HT1080 (cell line): ENCODE measurements around the gene FBN3. TPM values are rescaled to one million over a fixed set of nuclear protein-coding genes. Genes with fewer than 3 reads are reported as not detected.

Experiments
- DNase-seq: peaks from one replicate; pipeline ENCODE4 v3.0.0-alpha.2; 2015; ENCODE audit warnings: low read depth
- total RNA-seq: library from RNA; depleted of rRNA; stranded (reverse); fragments of >200 nt; shearing (Covaris generic); gene quantifications from 2 replicates; pipeline ENCODE4 v1.2.3, GENCODE V29; 2014

The FBN3 gene
- total RNA-seq, 1 experiment from 2014 or later, result not detected

DNA sequence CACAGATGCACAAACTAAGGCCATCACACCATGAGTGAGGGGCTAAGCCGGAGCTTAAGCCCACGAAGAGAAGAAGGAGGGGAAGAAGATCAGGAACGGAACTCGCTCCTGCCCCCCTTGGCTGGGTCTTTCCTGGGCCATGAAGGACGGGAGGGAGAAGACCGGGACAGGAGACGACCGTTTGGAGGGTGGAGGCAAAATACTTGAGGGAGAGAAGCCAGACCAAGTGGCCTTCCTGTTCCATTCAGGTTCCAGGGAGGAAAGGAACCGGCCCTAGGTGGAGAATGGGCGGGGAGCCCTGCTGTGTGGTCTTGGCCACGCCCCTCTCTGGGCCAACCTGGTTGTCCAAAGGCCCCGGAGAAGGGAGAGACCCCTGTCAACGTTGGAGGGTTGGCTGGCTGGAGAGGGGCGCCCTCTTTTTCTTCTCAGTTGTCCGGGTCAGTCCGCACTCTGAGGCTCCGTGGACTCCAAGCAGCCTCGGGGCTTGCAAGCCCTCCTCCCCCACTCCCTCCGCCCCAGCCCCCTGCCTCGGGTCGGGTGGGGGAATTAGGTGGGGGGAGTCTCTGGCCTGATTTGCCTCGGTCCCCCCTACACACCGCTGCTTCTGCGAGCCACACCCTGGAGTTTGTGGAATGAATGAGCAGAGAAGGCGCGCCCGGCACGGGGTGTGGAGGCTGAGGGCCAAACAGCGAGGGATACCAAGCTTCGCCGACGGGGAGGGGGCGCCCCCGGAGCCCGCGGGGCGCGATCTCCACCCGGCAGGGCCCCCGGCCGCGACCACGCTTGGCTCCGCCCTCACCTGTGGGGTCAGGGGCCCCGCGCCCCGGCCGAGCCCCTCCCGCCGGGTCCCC lies 757 bp downstream of the FBN3 start:
- no peak for DNase-seq

DNA sequence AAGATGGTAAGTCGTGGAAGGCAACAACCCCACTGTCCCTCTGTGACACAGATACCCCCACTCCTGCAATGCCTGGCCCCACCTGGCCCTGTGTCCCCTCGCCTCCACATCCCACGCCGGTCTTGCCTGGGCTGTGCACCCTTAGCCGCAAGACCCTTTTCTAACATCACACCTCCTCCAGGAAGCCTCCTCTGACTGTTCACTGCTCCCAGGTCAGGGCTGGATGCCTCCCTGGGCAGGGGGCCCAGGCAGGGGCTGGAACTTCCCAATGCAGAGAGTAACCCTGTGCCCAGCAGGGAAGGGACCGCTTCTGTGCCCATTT lies 1.3 kb downstream of the FBN3 start:
- DNase-seq, result no peak

DNA sequence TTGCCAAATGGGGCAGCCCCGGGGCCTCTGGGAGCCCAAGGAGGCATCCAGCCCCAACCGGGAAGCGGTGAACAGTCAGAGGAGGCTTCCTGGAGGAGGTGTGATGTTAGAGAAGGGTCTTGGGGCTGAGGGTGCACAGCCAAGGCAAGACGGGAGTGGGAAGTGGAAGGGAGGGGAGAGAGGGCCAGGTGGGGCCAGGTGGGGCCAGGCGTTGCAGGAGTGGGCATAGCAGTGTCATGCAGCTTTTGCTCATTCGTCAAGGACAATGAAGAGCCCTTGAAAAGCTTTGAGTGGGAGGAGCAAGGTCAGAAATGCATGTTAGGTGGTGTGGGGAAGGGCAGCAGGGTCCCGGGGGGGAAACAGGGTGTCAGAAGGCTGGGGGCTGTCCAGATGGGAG lies 1.8 kb downstream of the FBN3 start:
- DNase-seq, result no peak

DNA sequence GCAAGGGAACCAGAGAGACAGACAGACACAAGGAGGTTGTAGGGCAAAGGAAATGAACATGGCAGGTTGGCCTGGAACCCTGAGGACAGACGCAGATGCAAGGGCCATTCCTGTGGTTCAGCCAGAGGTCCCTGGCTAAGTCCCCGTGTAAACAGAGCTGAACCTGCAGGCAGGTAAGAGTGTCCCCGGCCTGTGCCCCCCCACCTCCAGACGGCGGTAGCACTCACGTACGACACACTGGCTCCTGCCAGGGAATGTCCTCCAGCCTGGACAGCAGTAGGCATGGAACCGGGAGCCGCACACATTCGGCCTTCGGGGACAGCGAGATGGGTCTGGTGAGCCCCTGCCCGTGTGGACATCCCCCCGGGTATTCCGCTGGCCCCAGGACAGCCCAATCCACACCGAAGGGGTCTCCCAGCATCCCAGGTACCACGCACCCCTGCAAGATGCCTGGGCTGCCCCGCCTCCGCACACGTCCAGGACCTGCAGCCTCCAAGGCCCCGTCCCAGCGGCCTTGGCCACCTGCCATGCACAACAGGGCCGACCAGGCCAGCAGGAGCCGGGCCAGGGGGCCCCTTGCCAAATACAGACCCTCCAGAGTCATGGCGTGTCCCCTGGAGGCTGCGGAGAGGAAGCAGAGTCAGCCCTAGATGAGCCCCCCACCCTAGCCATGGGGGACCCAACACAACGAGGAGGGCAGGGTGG lies 2.4 kb downstream of the FBN3 start:
- no peak for DNase-seq

DNA sequence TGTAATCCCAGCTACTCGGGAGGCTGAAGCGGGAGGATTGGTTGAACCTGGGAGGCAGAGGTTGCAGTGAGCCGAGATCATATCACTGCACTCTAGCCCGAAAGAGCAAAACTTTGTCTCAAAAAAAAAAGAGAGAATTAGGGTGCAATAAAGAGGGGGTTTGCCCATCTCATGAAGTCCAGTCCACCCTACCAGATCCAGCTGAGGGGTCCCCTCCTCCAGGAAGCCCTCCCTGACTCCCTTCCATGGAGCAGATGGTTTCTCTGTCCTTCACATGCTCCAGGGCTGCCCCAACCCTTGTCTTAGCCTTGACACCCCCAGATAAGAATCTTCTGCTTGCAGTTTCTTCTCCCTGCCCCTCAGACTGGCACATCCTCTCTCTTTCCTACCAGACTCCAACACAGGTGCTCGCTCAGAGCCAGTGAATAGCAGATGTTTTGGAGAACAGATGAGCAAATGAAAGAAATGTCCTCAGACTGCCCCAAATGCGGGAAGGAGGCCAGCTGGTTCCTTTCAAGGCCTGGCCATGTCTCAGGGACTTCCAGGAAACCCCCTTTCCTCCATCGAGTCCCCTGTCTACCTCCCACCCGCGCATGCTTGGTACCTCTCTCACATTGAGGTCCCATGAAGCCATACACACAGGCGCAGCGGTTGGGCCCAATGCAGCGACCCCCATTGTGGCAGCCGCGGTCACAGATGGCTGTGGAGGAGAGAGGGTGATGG lies 5.0 kb downstream of the FBN3 start:
- DNase-seq, result no peak

DNA sequence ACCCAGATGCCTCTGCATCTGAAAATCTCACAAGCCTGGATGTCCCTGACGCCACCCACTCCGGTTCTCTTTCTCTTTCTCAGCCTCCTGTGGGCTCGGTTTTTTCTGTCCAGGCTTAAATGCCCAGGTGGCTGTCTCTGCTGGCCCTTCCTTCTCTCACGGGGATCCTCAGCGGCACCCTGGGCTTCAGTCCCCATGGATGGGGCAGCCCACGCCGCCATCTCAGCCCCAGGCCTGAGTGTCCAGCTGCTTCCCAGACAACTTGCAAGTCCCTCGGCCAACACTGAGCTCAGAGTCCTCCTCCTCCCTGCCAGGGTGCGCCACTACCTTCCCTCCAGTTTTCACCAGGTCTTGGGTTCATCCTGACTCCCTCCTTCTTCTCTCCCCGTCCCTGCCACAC lies 6.4 kb downstream of the FBN3 start:
- DNase-seq, result no peak

DNA sequence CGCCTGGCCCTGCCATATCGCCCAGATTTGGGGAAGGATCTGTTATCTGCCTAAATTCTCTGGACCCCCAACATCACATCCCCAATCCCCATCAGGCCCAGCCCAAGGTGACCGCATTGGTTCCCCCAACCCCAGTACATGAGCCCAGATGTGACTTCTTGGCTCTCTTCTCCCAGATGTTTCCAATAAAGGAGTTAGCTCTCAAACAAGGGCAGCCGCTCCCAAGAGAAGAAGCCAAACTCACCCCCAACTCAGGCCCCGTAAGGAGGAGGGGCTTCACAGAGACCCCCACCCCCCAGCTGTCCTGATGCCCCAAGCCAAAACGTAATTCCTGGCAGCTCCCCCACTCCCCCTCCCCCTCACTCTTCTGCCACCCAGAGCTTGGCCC lies 6.9 kb downstream of the FBN3 start:
- no peak for DNase-seq

DNA sequence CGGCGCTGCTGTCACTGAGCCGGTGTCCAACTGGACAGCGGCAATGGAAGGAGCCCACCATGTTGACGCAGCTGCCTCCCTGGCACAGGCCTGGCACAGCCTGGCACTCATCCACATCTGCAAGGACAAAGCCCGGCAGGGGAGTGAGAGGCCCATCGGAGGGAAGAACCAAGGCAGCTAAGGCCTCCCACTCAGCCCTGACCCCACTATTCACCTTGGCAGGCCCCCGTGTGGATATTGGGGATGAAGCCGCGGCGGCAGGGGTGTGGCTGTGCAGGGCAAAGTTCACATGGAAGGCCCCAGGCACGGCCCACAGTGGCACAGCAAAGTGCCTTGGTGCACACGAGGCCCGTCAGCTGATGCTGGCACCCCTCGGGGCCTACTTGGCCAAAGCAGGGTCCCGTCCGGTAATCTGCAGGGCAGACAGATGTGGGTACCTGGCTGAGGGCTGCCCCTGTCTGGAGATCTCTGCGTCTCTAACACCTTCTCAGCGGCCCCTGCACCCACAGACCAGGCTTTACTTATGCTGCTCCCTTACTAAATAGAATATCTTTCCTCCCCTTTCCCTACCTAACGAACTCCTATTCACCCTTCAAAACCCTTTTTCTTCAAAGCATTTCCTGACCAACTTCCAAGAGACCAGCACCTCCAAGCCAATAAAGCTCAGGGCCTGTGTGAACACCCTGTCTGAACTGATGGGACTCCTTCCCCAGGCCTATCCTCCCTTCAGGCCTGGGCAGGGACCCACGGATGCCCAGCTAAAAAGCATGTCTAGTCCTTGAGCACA lies 7.5 kb downstream of the FBN3 start:
- DNase-seq, result no peak

DNA sequence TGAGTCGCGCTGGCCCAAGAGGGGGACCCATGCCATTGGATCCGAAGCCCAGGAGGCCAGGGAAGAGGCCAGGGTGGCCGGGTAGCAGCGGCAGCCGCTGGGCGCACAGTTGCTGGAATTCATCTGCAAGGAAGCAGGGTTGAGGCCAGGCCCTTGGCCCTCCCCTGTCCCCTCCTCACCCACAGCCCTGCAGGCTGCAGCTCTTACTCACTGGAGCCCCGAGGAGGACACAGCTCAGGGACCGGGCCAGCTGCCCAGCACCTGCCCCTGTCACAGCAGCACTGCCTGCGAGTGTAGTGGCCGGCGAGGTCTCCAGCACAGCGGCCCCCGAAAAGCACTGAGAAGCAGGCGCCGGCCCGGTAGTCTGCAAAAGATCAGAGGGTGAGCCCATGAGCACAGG lies 11.2 kb downstream of the FBN3 start:
- DNase-seq, result no peak

DNA sequence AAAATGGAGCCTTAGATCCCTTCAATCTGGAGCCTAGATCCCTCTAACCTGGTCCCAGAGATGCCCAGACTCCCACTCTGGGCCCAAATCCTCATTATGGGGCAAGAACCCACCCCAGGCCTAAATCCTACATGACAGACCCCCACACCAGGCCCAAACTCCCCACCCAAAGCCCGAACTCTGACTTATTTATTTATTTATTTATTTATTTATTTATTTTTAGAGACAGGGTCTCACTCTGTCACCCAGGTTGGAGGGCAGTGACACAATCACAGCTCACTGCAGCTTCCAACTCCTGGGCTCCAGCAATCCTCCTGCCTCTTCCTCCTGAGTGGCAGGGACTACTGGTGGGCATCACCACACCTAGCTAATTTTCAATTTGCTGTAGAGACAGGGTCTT lies 12.0 kb downstream of the FBN3 start:
- DNase-seq, result no peak

DNA sequence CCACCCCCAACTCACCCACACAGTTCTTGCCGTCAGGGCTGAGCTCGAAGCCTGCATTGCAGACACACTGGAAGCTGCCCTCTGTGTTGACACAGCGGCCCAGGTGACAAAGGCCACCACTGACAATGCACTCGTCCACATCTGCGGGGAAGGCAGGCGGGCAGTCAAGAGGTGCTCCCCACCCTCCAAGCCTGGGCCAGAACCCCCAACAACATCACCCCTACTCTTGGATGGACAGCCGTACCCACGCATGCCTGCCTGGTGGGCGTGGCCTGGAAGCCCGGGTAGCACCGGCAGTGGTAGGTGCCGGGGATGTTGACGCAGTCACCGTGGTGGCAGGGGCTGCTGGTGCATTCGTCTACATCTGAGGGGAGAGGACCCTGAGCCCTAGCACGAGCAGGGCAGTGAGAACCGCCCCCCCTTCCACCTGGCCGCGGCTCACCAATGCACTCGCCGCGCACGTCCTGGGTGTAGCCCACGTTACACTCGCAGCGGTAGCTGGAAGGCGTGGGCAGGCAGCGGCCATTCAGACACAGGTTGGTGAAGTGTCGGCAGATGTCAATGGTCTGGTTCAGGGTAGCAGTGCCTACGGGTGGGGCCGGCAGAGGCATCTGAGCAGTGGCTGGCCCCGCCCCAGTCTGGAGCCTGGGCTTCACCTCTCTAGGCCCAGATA lies 13.3 kb downstream of the FBN3 start:
- DNase-seq, result no peak

DNA sequence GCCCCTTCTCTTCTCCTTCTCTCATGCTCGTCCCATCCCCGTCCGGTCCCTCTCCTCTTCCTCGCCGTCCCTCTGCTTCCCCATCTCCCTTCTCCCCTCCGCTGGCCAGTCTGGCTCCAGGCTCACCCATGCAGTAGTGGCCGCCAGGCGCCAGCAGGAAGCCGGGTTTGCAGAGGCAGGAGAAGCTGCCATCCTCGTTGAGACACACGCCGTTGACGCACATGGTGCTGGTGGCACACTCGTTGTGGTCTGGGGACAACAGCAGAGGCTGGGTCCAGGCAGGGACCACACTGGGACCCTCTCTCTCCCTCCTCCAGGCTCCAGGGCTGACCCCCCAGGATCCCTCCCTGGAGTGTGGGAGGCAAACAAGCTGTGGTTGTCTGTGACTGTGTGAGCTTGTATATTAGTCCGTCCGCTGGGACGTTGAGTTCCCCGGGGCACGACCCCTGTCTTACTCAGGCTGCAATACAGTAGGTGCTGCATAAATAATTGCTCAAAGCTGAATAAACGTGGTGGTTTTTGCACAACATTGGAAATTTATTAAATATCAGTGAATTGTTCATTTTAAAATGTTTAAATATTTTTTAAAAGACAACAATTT lies 16.4 kb downstream of the FBN3 start:
- no peak for DNase-seq

DNA sequence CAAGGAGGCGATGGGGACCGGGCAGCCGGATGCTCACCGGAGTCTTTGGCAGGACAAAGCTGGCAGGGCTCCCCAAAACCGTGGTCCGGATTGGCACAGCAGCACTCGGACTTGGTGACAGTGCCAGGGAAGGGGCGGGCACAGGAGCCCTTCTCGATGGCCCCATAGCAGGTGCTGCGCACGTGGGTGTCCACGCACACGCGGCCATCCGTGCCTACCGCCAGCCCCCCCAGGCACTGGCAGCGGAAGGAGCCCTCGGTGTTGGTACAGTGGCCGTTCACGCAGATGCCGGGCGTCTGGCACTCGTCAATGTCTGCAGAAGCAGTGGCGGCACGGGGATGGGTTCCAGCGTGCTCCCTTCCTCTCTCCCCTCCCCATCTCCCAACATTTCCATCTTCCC lies 17.9 kb downstream of the FBN3 start:
- DNase-seq, result no peak

DNA sequence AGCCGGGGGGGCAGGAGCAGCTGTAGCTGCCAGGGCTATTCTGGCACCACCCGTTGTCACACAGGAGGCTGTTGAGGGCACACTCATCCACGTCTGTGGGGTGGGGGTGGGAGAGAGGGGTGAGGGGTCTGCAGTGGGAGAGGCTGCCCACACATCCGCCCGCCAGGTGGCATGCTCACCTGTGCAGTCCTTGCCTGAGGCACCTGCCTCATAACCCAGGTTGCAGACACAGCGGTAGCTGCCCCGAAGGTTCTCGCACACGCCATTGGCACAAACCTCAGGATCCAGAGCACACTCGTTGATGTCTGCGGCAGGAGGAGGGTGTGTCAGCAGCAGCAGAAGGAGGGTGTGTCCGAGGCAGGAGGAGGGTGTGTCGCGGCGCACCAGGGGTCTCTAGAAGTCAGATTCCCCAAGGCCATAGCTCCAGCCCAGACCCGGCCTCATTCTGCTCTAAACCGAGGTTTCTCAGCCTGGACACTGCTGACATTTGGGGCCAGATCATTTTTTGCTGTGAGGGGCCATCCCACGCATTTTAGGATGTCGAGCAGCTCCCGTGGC lies 20.3 kb downstream of the FBN3 start:
- no peak for DNase-seq

DNA sequence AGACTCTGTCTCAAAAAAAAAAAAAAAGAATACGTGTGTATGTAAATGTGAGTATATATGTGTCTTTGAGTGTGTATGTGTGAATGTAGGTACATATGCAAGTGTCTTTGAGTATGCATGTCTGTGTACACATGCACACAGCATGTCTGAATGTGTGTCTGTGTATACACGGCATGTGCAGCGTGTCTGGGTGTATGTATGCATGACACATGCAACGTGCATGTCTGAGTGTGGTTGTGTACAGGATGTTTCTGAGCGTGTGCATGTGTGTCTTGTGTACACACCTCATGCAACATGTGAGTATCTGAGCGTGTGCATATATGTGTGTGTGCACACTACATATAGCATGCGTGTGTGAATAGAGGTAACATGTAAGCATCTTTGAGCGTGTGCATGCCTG lies 20.8 kb downstream of the FBN3 start:
- DNase-seq, result no peak

DNA sequence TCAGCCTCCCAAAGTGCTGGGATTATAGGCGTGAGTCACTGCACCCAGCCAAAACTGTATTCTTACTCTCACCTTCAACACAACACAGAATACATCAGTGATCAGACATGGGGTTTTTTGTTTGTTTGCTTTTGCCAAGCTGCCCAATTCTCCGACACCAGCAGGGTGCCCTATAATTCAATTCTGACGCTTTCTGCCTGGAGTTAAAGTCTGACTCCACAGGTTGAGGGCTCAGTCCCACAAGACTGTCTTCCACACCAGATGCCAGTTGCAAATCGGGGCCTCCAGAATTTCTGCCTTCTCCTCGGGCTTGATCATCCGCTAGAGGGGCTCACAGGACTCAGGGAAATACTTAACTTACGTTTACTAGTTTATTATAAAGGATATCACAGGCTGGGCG lies 22.1 kb downstream of the FBN3 start:
- no peak for DNase-seq

DNA sequence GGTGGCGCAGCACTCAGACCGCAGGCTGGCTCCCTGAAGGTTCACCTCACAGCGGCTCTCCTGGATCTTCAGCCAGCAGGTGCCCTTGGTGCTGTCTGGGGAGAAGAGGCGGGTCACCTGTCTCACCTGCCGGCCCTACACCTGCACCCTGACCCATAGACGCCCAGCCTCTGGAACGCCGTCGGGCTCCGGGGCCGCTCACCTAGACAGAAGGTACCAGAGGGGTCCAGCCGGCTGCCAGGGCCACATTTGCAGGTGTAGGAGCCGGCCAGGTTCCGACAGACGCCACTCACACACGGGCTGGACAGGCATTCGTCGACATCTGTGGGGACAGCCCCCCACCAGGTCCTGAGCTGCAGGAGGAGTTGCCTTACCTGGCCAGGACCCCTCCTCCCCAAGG lies 22.9 kb downstream of the FBN3 start:
- no peak for DNase-seq

DNA sequence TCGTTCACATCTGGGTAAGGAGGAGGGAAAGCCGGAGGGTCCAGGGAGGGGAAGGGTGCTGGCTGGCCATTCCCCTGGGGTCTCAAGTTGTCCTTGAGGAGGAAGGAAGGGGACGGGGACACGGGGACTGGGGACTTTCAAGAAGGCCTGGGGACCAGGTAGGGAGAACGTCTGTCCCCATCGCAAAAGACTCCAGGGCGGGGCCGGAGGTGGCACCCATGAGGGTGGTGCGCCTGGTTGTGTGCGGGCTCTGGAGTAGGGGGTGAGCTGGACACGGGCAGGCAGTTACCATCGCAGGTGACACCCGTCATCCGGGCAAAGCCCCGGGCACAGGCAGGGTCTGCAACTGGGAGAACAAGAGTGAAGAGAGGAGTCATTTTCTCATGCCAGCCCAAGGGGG lies 23.4 kb downstream of the FBN3 start:
- no peak for DNase-seq

DNA sequence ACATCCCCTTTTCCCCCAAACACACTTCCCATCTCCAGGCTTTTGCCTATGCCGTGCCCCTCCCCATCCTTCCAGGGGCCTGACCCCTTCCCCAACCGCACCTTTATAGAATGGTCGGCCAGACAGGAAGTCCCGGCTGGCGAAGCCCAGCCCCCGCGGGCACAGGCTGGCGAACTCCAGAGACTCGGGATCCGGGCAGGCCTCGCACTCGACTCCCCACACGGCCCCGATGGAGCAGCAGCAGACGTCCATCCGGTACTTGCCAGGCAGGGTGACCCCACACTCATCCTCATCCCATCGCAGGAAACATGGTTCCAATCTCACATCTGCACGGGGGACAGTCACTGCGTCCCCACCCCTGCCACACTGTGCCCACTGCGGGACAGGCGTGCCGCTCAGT lies 25.7 kb downstream of the FBN3 start:
- DNase-seq, result no peak
